HG02970 (cell line): ENCODE measurements around the gene KCNK10.

Experiments
- ATAC-seq: cut with Tn5 transposase; IDR thresholded peaks from one replicate; pipeline ENCODE4 v1.9.1; 2021; ENCODE audit warnings: mild to moderate bottlenecking, moderate library complexity, moderate number of reproducible peaks; ENCODE audit not compliant: unreplicated experiment, low FRiP score

Gene KCNK10

GRCh38 chr14:88322504-88323085 is 474 bp downstream of the KCNK10 start:
- ATAC-seq = no peak

- no peak for ATAC-seq
Measured at GRCh38 chr14:88321692-88322503, 1.2 kb downstream of the KCNK10 start.

- ATAC-seq = no peak
Measured at GRCh38 chr14:88318406-88318805, 4.7 kb downstream of the KCNK10 start.

- ATAC-seq = no peak
Measured at GRCh38 chr14:88316521-88316920, 6.5 kb downstream of the KCNK10 start.

GRCh38 chr14:88312257-88312656 is 10.8 kb downstream of the KCNK10 start:
- ATAC-seq = no peak

GRCh38 chr14:88311780-88312179 is 11.3 kb downstream of the KCNK10 start:
- no peak for ATAC-seq

GRCh38 chr14:88310449-88310848 is 12.6 kb downstream of the KCNK10 start:
- ATAC-seq = no peak

GRCh38 chr14:88310021-88310420 is 13.0 kb downstream of the KCNK10 start:
- no peak for ATAC-seq

GRCh38 chr14:88305528-88306322 is 17.3 kb downstream of the KCNK10 start:
- no peak for ATAC-seq

GRCh38 chr14:88303041-88303440 is 20.0 kb downstream of the KCNK10 start:
- ATAC-seq = no peak

GRCh38 chr14:88301381-88301780 is 21.7 kb downstream of the KCNK10 start:
- ATAC-seq = no peak

GRCh38 chr14:88300817-88301216 is 22.3 kb downstream of the KCNK10 start:
- no peak for ATAC-seq

- ATAC-seq = no peak
Measured at GRCh38 chr14:88299865-88300530, 23.1 kb downstream of the KCNK10 start.

GRCh38 chr14:88297306-88297705 is 25.8 kb downstream of the KCNK10 start:
- no peak for ATAC-seq

GRCh38 chr14:88296351-88296750 is 26.7 kb downstream of the KCNK10 start:
- ATAC-seq = no peak

GRCh38 chr14:88289996-88290395 is 33.1 kb downstream of the KCNK10 start:
- ATAC-seq = no peak

- no peak for ATAC-seq
Measured at GRCh38 chr14:88289234-88289633, 33.8 kb downstream of the KCNK10 start.

GRCh38 chr14:88286309-88286708 is 36.8 kb downstream of the KCNK10 start:
- no peak for ATAC-seq

GRCh38 chr14:88281447-88281846 is 41.6 kb downstream of the KCNK10 start:
- no peak for ATAC-seq

- no peak for ATAC-seq
Measured at GRCh38 chr14:88276923-88277596, 46.0 kb downstream of the KCNK10 start.
